Hepatocyte (in vitro differentiated cells): Measurements from ENCODE around the gene CAMTA2. TPM values are rescaled to one million over a fixed set of nuclear protein-coding genes. Genes with fewer than 3 reads are reported as not detected.

Experiments used
- DNase-seq: peaks from one replicate; pipeline ENCODE4 v3.0.0-alpha.2; 2016; ENCODE audit warnings: low spot score
- H2AFZ ChIP-seq: fragments of 200-600 bp; sonication (generic); 2 replicates; pipeline ENCODE4 v1.6.0; 2016; ENCODE audit warnings: antibody characterized with exemption, mild to moderate bottlenecking
- H3K27ac ChIP-seq: fragments of 200-600 bp; sonication (generic); 2 replicates; pipeline ENCODE4 v1.5.1; 2016; ENCODE audit warnings: mild to moderate bottlenecking
- H3K27me3 ChIP-seq: fragments of 200-600 bp; sonication (generic); 2 replicates; pipeline ENCODE4 v1.6.1; 2016
- H3K36me3 ChIP-seq: fragments of 200-600 bp; sonication (generic); replicated peaks from 2 replicates; pipeline ENCODE4 v1.5.1; 2016; ENCODE audit warnings: low read depth; ENCODE audit not compliant: insufficient read depth
- H3K4me1 ChIP-seq: fragments of 200-600 bp; sonication (generic); 2 replicates; pipeline ENCODE4 v1.5.1; 2016; ENCODE audit warnings: mild to moderate bottlenecking, moderate library complexity; ENCODE audit not compliant: insufficient read depth
- H3K4me2 ChIP-seq: fragments of 200-600 bp; sonication (generic); 2 replicates; pipeline ENCODE4 v1.6.0; 2016
- H3K4me3 ChIP-seq: fragments of 200-600 bp; sonication (generic); 2 replicates; pipeline ENCODE4 v1.5.1; 2016; ENCODE audit warnings: mild to moderate bottlenecking
- H3K79me2 ChIP-seq: fragments of 200-600 bp; sonication (generic); 2 replicates; pipeline ENCODE4 v1.6.0; 2017; ENCODE audit warnings: mild to moderate bottlenecking
- H3K9me2 ChIP-seq: fragments of 200-600 bp; sonication (generic); replicated peaks from 2 replicates; pipeline ENCODE4 v1.6.0; 2017; ENCODE audit warnings: mild to moderate bottlenecking; ENCODE audit not compliant: insufficient read depth
- H3K9me3 ChIP-seq: fragments of 200-600 bp; sonication (generic); 2 replicates; pipeline ENCODE4 v1.5.1; 2016; ENCODE audit warnings: low read depth, mild to moderate bottlenecking
- H4K20me1 ChIP-seq: fragments of 200-600 bp; sonication (generic); 2 replicates; pipeline ENCODE4 v1.6.0; 2016; ENCODE audit warnings: mild to moderate bottlenecking; ENCODE audit not compliant: insufficient read depth, poor library complexity, severe bottlenecking
- CTCF ChIP-seq: fragments of 200-600 bp; sonication (generic); IDR thresholded peaks from 2 replicates; pipeline ENCODE4 v1.5.1; 2016; ENCODE audit warnings: antibody characterized with exemption, mild to moderate bottlenecking; ENCODE audit not compliant: poor library complexity
- EZH2 ChIP-seq: fragments of 200-600 bp; sonication (generic); IDR thresholded peaks from 2 replicates; pipeline ENCODE4 v1.6.1; 2016; ENCODE audit warnings: antibody characterized with exemption, mild to moderate bottlenecking, borderline replicate concordance
- EZH2phosphoT487 ChIP-seq: fragments of 200-600 bp; sonication (generic); IDR thresholded peaks from one replicate; pipeline ENCODE4 v1.6.1; 2018; ENCODE audit warnings: antibody characterized with exemption, mild to moderate bottlenecking, low read depth, moderate library complexity; ENCODE audit not compliant: unreplicated experiment, severe bottlenecking
- WGBS: methylation state at CpG from one replicate; pipeline ENCODE4 v1.1.6; 2016; ENCODE audit warnings: low lambda C conversion rate; ENCODE audit errors: missing lambda C conversion rate; 5-methylcytosine and 5-hydroxymethylcytosine counted together
- polyA plus RNA-seq: library from polyadenylated mRNA; unstranded; fragments of >200 nt; fragmentation: Nextera tagmentation; extraction: Ambion mirVana; gene quantifications from 2 replicates; pipeline ENCODE4 v1.2.1, GENCODE V29; 2016
- total RNA-seq: library from RNA; depleted of rRNA; stranded (reverse); fragments of >200 nt; gene quantifications from 2 replicates; pipeline ENCODE4 v1.2.3, GENCODE V29; 2014

The CAMTA2 gene
- total and polyA plus RNA-seq, 2 experiments from 2014 or later: 12.5 to 45.6 TPM

GRCh38 chr17:4967539-4968485 lies 19.7 kb downstream of the CAMTA2 start, which contains the start of gene SPAG7:
TSS of gene SPAG7 (minus strand) at chr17:4967817. CDS start at chr17:4967804, 13 bp downstream.
- TF ChIP-seq EZH2 (no peak), EZH2phosphoT487 (no peak), CTCF (no peak)
- peak within 1 kb of the TSS; percentile 46 for H3K4me3 ChIP-seq
- DNase-seq: peak; percentile 98
- WGBS: 1% methylated on average over 60 of the region's 66 CpGs
- no peaks in the 10 kb centered on the region for H3K36me3 ChIP-seq
- peak within 1 kb of the TSS; percentile 89 for H3K4me2 ChIP-seq
- no peaks in the 10 kb centered on the region for H3K27me3 ChIP-seq
- peak within 1 kb of the TSS; percentile 6 for H2AFZ ChIP-seq
- H3K4me1 ChIP-seq: peaks cover 22% of the 10 kb centered on the region
- H3K9me2 ChIP-seq: no peaks in the 10 kb centered on the region
- peak within 1 kb of the TSS; percentile 93 for H3K27ac ChIP-seq
- H4K20me1 ChIP-seq: no peaks in the 10 kb centered on the region
- peaks cover 73% of the 10 kb centered on the region for H3K79me2 ChIP-seq
- H3K9me3 ChIP-seq: no peaks in the 10 kb centered on the region

GRCh38 chr17:4966844-4967538 lies 20.5 kb downstream of the CAMTA2 start:
- H3K36me3 ChIP-seq: no peaks in the 10 kb centered on the region
- peak overlapping the region; percentile 93 for H3K27ac ChIP-seq
- no peak overlapping the region for H2AFZ ChIP-seq
- no peaks in the 10 kb centered on the region for H3K27me3 ChIP-seq
- under 1% methylated on average over 42 of the region's 42 CpGs for WGBS
- peaks cover 65% of the 10 kb centered on the region for H3K79me2 ChIP-seq
- H4K20me1 ChIP-seq: no peaks in the 10 kb centered on the region
- peak overlapping the region; percentile 85 for H3K4me2 ChIP-seq
- peak; percentile 99 for DNase-seq
- H3K9me2 ChIP-seq: no peaks in the 10 kb centered on the region
- TF ChIP-seq EZH2 (no peak), EZH2phosphoT487 (no peak), CTCF (no peak)
- H3K9me3 ChIP-seq: no peaks in the 10 kb centered on the region
- peaks cover 22% of the 10 kb centered on the region for H3K4me1 ChIP-seq
- H3K4me3 ChIP-seq: peak overlapping the region; percentile 31

DNA sequence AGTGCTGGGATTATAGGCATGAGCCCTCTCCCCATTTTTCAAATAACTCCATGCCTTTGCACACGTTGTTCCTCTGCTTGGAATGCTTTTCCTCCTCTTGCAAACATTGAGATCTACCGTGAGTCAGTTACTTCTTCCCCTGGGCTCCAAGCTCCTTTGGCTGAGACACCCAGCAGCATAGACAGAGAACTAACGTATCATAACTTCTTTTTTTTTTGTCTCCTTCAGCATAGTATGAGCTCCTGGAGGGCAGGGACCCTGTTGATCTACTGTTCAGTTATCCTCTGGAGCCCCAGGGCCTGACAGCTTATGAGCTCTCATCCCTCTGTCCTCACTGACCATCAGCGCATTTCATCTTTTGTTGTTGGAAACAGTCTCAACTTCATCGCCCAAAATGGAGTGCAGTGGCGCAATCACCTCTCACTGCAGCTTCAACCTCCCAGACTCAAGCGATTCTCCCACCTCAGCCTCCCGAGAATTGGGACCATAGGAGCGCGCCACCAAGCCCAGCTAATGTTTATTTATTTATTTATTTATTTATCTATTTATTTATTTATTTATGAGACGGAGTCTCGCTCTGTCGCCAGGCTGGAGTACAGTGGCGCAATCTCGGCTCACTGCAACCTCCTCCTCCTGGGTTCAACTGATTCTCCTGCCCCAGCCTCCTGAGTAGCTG lies 22.0 kb downstream of the CAMTA2 start:
- no peaks in the 10 kb centered on the region for H3K36me3 ChIP-seq
- WGBS: 98% methylated on average over 15 of the region's 15 CpGs
- H4K20me1 ChIP-seq: no peaks in the 10 kb centered on the region
- no peaks in the 10 kb centered on the region for H3K27me3 ChIP-seq
- no peak overlapping the region for H3K4me3 ChIP-seq
- no peaks in the 10 kb centered on the region for H3K9me3 ChIP-seq
- H3K9me2 ChIP-seq: no peaks in the 10 kb centered on the region
- peaks cover 49% of the 10 kb centered on the region for H3K79me2 ChIP-seq
- no peak overlapping the region for H2AFZ ChIP-seq
- H3K4me2 ChIP-seq: peak overlapping the region; percentile 85
- no peak for DNase-seq
- TF ChIP-seq EZH2phosphoT487: no peak
- TF ChIP-seq CTCF: no peak
- no peak for TF ChIP-seq EZH2
- H3K27ac ChIP-seq: peak overlapping the region; percentile 90
- peaks cover 20% of the 10 kb centered on the region for H3K4me1 ChIP-seq
